Upper lobe of left lung (tissue), 6 donors: ENCODE data around the gene DSEL. TPM values are rescaled to one million over a fixed set of nuclear protein-coding genes. Genes with fewer than 3 reads are reported as not detected.

ENCODE experiments used
- ATAC-seq, 2 donors: fragments of 200-7000 bp; cut with Tn5 transposase; one replicate each; pipeline ENCODE4 v1.9.1; 2022; ENCODE audit warnings: mild to moderate bottlenecking in 2 of 2, moderate library complexity in 2 of 2; ENCODE audit not compliant: low FRiP score in 2 of 2
- DNase-seq, 2 donors: peaks; one replicate each; pipeline ENCODE4 v3.0.0-alpha.2; 2019 to 2020
- H3K27ac ChIP-seq, 4 donors: fragments of 200-600 bp; sonication (generic); one replicate each; pipeline ENCODE4 v1.5.1; 2016 to 2019
- H3K27me3 ChIP-seq, 4 donors: fragments of 200-600 bp; sonication (generic); one replicate each; pipeline ENCODE4 v1.5.1; 2017 to 2019
- H3K36me3 ChIP-seq, 4 donors: fragments of 200-600 bp; sonication (generic); one replicate each; pipeline ENCODE4 v1.5.1; 2016 to 2019
- H3K4me1 ChIP-seq, 4 donors: fragments of 200-600 bp; sonication (generic); one replicate each; pipeline ENCODE4 v1.5.1; 2018 to 2019
- H3K4me3 ChIP-seq, 4 donors: fragments of 200-600 bp; sonication (generic); one replicate each; pipeline ENCODE4 v1.5.1; 2017 to 2019; ENCODE audit warnings: mild to moderate bottlenecking in 2 of 4, moderate library complexity in 1 of 4
- H3K9me3 ChIP-seq, 4 donors: fragments of 200-600 bp; sonication (generic); one replicate each; pipeline ENCODE4 v1.5.1; 2018 to 2019
- EP300 ChIP-seq, 4 donors: sonication (generic); formaldehyde crosslinking; IDR thresholded peaks; one replicate each; pipeline ENCODE4 v1.5.1; 2017; ENCODE audit warnings: antibody characterized with exemption in 4 of 4, control low read depth in 2 of 4
- POLR2A ChIP-seq, 4 donors: fragments of 450-650 bp; IDR thresholded peaks; one replicate each; pipeline ENCODE4 v1.5.1; 2016 to 2017; ENCODE audit warnings: antibody characterized with exemption in 4 of 4, mild to moderate bottlenecking in 2 of 4
- POLR2AphosphoS5 ChIP-seq, 2 donors: sonication (generic); formaldehyde crosslinking; IDR thresholded peaks; one replicate each; pipeline ENCODE4 v1.5.1; 2017; ENCODE audit warnings: antibody characterized with exemption in 2 of 2
- WGBS, 2 donors: methylation state at CpG; one replicate each; pipeline ENCODE4 v1.1.5; 2017 to 2018; 5-methylcytosine and 5-hydroxymethylcytosine counted together
- total RNA-seq, 6 donors: library from RNA; depleted of rRNA in 4 of 6; stranded (reverse); fragments of >200 nt in 4 of 6; gene quantifications; one replicate each; pipeline versions ENCODE4 v1.1.0 to v1.2.1, GENCODE V29; 2016 to 2021
- TF ChIP-seq, protein P1 (sequence below), 6 experiments: fragments of 450-650 bp in 4 of 6; fragments of 200-600 bp in 2 of 6; sonication (generic) in 2 of 6; IDR thresholded peaks; one replicate each; pipeline ENCODE4 v1.5.1; 2016 to 2019; ENCODE audit warnings: antibody characterized with exemption in 6 of 6
- donor health status: DM: no; HTN: no; CAD: no; lungs with moderate emphysema.
- donor health status: DM: no; HTN: yes; CAD: no; lungs with severe emphysema.

Gene DSEL
- total RNA-seq, 6 donors from 2014 or later, result 6.5 to 15.0 (median 10.1) TPM

DNA sequence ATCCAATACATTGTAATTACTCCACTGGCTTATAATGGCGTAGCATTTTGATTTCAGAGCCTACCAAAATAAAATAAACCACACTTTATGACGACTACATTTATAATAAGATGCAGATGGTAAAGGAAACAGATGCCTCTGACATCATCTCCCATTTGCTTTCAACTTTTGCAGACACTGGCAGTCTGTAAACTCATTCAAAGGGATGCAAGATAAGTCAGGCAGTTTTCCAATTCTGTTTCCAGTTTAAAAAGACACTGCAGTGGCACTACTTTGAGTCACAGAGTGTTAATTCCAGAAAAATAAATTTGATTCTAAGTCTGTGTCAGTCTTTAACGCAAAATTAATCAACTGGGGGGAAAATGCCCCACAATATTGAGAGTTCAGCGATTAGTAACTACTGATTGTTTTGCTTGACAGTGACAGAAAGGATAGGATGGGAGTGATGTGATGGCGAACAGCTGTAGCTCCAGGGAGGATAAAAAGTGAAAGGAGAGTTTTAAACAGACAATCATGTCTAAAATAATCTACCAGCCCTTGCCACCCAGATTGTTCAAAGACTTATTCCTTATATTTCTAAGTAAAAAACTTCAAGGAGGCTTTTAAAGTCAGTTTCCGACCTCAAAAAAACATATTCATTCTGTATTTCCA is 6.7 kb downstream of the DSEL start:
- Histone ChIP-seq H3K27ac (no peak overlapping the region), H3K36me3 (no peaks in the 10 kb centered on the region), H3K27me3 (no peaks in the 10 kb centered on the region), H3K9me3 (no peaks in the 10 kb centered on the region), H3K4me3 (no peak overlapping the region), H3K4me1 (peaks cover 0 to 1% (median 0%) of the 10 kb centered on the region in 4 donors)
- ATAC-seq, result peak in 1 of 2 donors; percentile 39
- no peak for TF ChIP-seq POLR2AphosphoS5 (IDR thresholded peaks at IDR 0.05)
- no peak for TF ChIP-seq EP300 (IDR thresholded peaks at IDR 0.05)
- TF ChIP-seq POLR2A (IDR thresholded peaks at IDR 0.05), result no peak
- TF ChIP-seq, protein P1, sequence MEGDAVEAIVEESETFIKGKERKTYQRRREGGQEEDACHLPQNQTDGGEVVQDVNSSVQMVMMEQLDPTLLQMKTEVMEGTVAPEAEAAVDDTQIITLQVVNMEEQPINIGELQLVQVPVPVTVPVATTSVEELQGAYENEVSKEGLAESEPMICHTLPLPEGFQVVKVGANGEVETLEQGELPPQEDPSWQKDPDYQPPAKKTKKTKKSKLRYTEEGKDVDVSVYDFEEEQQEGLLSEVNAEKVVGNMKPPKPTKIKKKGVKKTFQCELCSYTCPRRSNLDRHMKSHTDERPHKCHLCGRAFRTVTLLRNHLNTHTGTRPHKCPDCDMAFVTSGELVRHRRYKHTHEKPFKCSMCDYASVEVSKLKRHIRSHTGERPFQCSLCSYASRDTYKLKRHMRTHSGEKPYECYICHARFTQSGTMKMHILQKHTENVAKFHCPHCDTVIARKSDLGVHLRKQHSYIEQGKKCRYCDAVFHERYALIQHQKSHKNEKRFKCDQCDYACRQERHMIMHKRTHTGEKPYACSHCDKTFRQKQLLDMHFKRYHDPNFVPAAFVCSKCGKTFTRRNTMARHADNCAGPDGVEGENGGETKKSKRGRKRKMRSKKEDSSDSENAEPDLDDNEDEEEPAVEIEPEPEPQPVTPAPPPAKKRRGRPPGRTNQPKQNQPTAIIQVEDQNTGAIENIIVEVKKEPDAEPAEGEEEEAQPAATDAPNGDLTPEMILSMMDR (IDR thresholded peaks at IDR 0.05), result no peak
- 66% methylated on average over 6 of the region's 6 CpGs for WGBS, 2 donors
- DNase-seq, result no peak

DNA sequence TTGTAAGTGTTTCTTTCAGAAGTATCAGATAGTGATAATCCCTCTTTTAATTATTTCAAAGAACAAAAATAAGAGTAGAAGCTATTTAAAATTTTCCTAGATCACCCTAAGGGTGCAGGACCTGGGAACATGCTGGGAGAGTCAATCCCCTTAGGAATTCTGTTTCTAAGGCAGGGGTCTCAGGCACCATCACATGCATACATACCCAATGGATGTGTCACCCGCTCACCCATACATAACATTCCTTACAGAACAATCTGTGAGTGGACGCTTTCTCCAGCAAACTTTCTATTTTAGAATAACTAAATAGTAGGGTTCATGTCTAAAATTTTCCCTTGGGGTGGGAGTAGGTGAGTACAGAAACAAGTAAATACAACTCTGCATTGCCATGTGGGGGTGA is 8.4 kb downstream of the DSEL start:
- no peak overlapping the region for H3K4me3 ChIP-seq
- H3K9me3 ChIP-seq, result no peaks in the 10 kb centered on the region
- TF ChIP-seq EP300 (IDR thresholded peaks at IDR 0.05), result no peak
- no peak for TF ChIP-seq POLR2AphosphoS5 (IDR thresholded peaks at IDR 0.05)
- TF ChIP-seq, protein P1 (IDR thresholded peaks at IDR 0.05), result no peak
- TF ChIP-seq POLR2A (IDR thresholded peaks at IDR 0.05), result no peak
- no peaks in the 10 kb centered on the region for H3K4me1 ChIP-seq
- WGBS, 2 donors, result 96 to 98% methylated on average over 2 of the region's 2 CpGs
- ATAC-seq (no peak), DNase-seq (no peak)
- no peaks in the 10 kb centered on the region for H3K27me3 ChIP-seq
- H3K36me3 ChIP-seq, result no peaks in the 10 kb centered on the region
- H3K27ac ChIP-seq, result no peak overlapping the region

DNA sequence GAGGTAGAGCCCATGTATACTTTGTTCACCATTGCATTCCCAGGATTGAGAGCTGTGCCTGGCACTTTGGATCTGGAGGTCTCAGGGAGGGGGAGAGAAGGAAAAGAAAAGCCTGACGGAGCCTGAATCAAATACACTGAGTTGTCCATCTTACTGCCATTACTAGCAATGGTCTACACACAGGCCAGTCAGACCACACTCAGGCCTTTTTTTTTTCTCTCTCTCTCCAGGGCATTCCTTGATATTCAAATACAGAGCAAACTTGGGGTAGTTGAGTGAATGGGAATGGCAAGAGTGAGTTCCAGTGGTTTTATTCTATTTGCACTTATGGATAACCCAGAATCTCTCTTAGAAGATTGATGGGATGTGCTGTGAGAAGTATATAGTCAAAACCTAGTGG is 11.8 kb downstream of the DSEL start:
- Histone ChIP-seq H3K27ac (no peak overlapping the region), H3K4me3 (no peak overlapping the region), H3K4me1 (no peaks in the 10 kb centered on the region), H3K36me3 (no peaks in the 10 kb centered on the region), H3K27me3 (no peaks in the 10 kb centered on the region), H3K9me3 (no peaks in the 10 kb centered on the region)
- no peak for TF ChIP-seq POLR2A (IDR thresholded peaks at IDR 0.05)
- DNase-seq (no peak), ATAC-seq (no peak)
- 81 to 87% methylated on average over 1 of the region's 1 CpG for WGBS, 2 donors

GRCh38 chr18:67500522-67501205 is 15.9 kb downstream of the DSEL start:
- no peak for TF ChIP-seq POLR2AphosphoS5 (IDR thresholded peaks at IDR 0.05)

GRCh38 chr18:67496469-67496868 is 20.1 kb downstream of the DSEL start:
- no peak overlapping the region for H3K4me3 ChIP-seq
- WGBS, 2 donors, result 51 to 61% methylated on average over 4 of the region's 4 CpGs
- no peak overlapping the region for H3K27ac ChIP-seq
- no peaks in the 10 kb centered on the region for H3K4me1 ChIP-seq
- no peaks in the 10 kb centered on the region for H3K27me3 ChIP-seq
- DNase-seq (no peak), ATAC-seq (no peak)
- H3K36me3 ChIP-seq, result no peaks in the 10 kb centered on the region
- TF ChIP-seq, protein P1 (IDR thresholded peaks at IDR 0.05), result no peak
- TF ChIP-seq POLR2AphosphoS5 (IDR thresholded peaks at IDR 0.05) (no peak), EP300 (IDR thresholded peaks at IDR 0.05) (no peak), POLR2A (IDR thresholded peaks at IDR 0.05) (no peak)
- no peaks in the 10 kb centered on the region for H3K9me3 ChIP-seq

More at GRCh38 chr18:67500522-67501205, 15.9 kb downstream of the DSEL start:
- ATAC-seq (no peak), DNase-seq (no peak)
- no peak overlapping the region for H3K4me3 ChIP-seq
- no peak overlapping the region for H3K27ac ChIP-seq
- 71 to 77% methylated on average over 3 of the region's 3 CpGs for WGBS, 2 donors
- no peaks in the 10 kb centered on the region for H3K9me3 ChIP-seq
- H3K27me3 ChIP-seq, result no peaks in the 10 kb centered on the region
- H3K4me1 ChIP-seq, result no peaks in the 10 kb centered on the region
- H3K36me3 ChIP-seq, result no peaks in the 10 kb centered on the region

DNA sequence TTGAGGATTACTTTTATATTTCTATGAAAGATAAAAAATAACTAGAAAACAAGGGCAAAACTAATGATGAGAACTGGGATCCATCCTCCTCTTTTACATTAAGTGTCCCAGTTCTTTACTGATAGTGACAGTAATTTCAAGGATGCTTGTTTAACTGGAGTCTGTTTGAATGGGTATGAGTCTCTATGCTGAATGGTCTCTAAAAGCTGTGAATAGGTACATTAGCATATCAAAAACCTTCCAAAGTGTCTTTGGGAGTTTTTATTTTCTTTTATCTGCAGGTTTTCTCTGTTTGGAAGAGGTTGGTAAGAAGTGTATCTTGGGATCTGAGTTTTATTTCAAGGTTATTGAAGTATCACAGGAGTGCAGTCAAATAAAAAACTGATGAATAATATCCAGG is 30.0 kb downstream of the DSEL start:
- Histone ChIP-seq H3K36me3 (no peaks in the 10 kb centered on the region), H3K4me1 (no peaks in the 10 kb centered on the region), H3K9me3 (no peaks in the 10 kb centered on the region), H3K27me3 (no peaks in the 10 kb centered on the region), H3K27ac (no peak overlapping the region), H3K4me3 (no peak overlapping the region)
- TF ChIP-seq EP300 (IDR thresholded peaks at IDR 0.05), result no peak
- TF ChIP-seq POLR2AphosphoS5 (IDR thresholded peaks at IDR 0.05), result no peak
- TF ChIP-seq, protein P1 (IDR thresholded peaks at IDR 0.05), result no peak
- TF ChIP-seq POLR2A (IDR thresholded peaks at IDR 0.05), result no peak
- ATAC-seq, result no peak
- DNase-seq, result no peak
